Measurements from ENCODE around the gene ERC1.

GRCh38 chr12:1283316-1283715 is 292.3 kb downstream of the ERC1 start:
- TF ChIP-seq CTCF (IDR thresholded peaks at IDR 0.05) (no peak), EP300 (IDR thresholded peaks at IDR 0.05; ENCODE audit: low read depth) (no peak)
